Osteocyte (in vitro differentiated cells): Measurements from ENCODE around the gene DMD. TPM values are rescaled to one million over a fixed set of nuclear protein-coding genes. Genes with fewer than 3 reads are reported as not detected.

Source experiments
- DNase-seq: peaks from one replicate; pipeline ENCODE4 v3.0.0; 2021; ENCODE audit warnings: mixed read lengths; ENCODE audit not compliant: unreplicated experiment; ENCODE audit errors: extremely low spot score
- H3K27ac Mint-ChIP-seq: one replicate; pipeline ENCODE4 v1.8.0; 2021; ENCODE audit warnings: mild to moderate bottlenecking, mixed read lengths; ENCODE audit not compliant: unreplicated experiment
- H3K27me3 Mint-ChIP-seq: one replicate; pipeline ENCODE4 v1.8.0; 2021; ENCODE audit warnings: mixed read lengths; ENCODE audit not compliant: unreplicated experiment
- H3K36me3 Mint-ChIP-seq: one replicate; pipeline ENCODE4 v1.8.0; 2021; ENCODE audit warnings: mixed read lengths; ENCODE audit not compliant: unreplicated experiment
- H3K4me1 Mint-ChIP-seq: one replicate; pipeline ENCODE4 v1.8.0; 2021; ENCODE audit warnings: mixed read lengths; ENCODE audit not compliant: unreplicated experiment
- H3K4me3 Mint-ChIP-seq: one replicate; pipeline ENCODE4 v1.8.0; 2021; ENCODE audit warnings: mild to moderate bottlenecking, moderate library complexity, mixed read lengths; ENCODE audit not compliant: unreplicated experiment
- H3K9me3 Mint-ChIP-seq: one replicate; pipeline ENCODE4 v1.8.0; 2021; ENCODE audit warnings: mixed read lengths; ENCODE audit not compliant: unreplicated experiment
- total RNA-seq: library from RNA; stranded (reverse); gene quantifications from 2 replicates; pipeline ENCODE4 v1.2.1, GENCODE V29; 2021
- TF ChIP-seq, protein P1 (sequence below): fragments of 200-600 bp; sonication (generic); IDR thresholded peaks from 2 replicates; pipeline ENCODE4 v1.5.0; 2021; ENCODE audit warnings: antibody characterized with exemption, mild to moderate bottlenecking, moderate library complexity

DMD gene
- total RNA-seq, 1 donor from 2014 or later: 317 TPM

DNA sequence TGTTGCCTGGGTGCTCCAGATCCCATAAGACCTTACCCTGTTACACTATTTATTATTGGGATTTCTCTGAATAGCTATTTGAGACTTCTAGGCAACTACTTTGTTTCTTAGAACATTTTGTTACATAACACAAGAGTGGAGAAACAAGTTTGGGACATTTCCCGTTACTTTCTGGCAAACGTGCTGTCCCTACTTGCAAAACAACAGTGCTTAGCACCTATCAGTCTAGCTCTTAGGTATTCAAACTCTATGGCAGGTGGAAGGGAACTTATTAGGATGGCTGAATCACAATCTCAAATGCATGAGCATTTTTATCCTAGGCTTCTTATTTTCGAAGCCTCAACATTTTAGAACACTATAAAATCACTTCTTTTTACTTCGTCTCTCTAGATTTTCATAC lies 613.6 kb downstream of the DMD start:
- Mint-ChIP-seq H3K9me3 (peaks cover 12% of the 10 kb centered on the region), H3K27me3 (no peaks in the 10 kb centered on the region), H3K4me3 (no peak overlapping the region), H3K36me3 (no peaks in the 10 kb centered on the region), H3K27ac (no peak overlapping the region), H3K4me1 (no peaks in the 10 kb centered on the region)
- DNase-seq: no peak
- TF ChIP-seq, protein P1, sequence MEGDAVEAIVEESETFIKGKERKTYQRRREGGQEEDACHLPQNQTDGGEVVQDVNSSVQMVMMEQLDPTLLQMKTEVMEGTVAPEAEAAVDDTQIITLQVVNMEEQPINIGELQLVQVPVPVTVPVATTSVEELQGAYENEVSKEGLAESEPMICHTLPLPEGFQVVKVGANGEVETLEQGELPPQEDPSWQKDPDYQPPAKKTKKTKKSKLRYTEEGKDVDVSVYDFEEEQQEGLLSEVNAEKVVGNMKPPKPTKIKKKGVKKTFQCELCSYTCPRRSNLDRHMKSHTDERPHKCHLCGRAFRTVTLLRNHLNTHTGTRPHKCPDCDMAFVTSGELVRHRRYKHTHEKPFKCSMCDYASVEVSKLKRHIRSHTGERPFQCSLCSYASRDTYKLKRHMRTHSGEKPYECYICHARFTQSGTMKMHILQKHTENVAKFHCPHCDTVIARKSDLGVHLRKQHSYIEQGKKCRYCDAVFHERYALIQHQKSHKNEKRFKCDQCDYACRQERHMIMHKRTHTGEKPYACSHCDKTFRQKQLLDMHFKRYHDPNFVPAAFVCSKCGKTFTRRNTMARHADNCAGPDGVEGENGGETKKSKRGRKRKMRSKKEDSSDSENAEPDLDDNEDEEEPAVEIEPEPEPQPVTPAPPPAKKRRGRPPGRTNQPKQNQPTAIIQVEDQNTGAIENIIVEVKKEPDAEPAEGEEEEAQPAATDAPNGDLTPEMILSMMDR: no peak

DNA sequence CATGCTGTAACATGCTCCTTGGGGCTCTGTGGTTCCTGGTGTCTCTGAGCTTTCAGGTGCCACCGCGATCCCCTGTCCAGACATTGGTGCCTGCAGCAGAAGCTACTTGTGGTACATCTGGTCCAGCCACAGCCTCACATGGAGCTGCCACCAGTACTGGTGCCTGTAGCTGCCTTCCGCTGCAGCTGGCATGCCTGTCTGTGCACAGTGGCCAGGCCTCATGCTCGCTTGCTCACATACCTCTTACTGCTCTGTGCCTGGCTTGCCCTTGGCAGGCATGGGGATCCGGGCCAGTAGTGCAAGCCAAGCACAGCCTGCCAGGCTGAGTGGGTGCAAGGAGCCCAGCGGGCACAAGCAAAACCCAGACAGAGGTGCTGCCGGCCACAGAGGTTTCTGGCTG lies 618.6 kb downstream of the DMD start:
- Mint-ChIP-seq H3K27ac (no peak overlapping the region), H3K4me3 (no peak overlapping the region), H3K27me3 (no peaks in the 10 kb centered on the region), H3K9me3 (peaks cover 10% of the 10 kb centered on the region), H3K4me1 (no peaks in the 10 kb centered on the region), H3K36me3 (no peaks in the 10 kb centered on the region)
- TF ChIP-seq, protein P1: no peak
- no peak for DNase-seq

DNA sequence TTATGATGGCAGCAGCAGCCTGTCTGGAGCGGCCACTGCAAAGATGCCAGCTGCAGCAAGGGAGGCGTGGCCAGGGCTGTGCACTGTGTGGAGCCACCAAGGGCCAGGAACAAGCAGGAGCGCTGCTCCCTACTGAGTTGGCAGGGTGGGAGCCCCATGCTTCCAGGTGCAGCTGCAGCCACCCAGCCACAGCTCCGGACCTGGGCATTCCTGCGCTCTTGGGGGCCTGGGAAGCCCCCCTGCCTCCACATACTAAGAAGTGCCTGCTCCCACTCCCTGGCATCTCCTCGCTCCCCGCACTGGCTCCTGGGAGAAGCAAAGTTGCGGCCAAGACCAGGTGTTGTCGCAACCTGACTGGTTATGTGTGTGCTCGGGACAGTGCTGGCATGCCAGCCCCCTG lies 619.8 kb downstream of the DMD start:
- Mint-ChIP-seq H3K27ac (no peak overlapping the region), H3K36me3 (no peaks in the 10 kb centered on the region), H3K27me3 (no peaks in the 10 kb centered on the region), H3K9me3 (peaks cover 10% of the 10 kb centered on the region), H3K4me1 (no peaks in the 10 kb centered on the region), H3K4me3 (no peak overlapping the region)
- peak; percentile 81 for DNase-seq
- TF ChIP-seq, protein P1: no peak

DNA sequence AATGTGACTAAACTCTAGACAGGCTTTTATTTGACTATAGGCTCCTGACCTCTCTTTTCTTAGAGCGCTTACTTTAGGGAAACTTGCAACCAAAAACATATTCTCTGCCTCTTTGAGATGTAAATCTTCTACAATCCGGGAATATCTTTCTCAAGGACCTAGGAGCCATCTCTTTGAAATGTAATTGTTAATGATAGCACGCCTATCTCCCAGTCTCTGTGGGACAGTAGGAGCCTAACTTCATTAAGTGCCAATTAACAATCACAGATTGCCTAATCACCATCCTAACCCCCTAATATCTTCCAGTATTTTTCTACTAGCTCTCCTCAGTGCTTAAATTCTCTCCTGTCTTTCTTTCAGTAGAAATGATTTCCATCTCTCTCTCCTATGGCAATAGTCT lies 628.6 kb downstream of the DMD start:
- Mint-ChIP-seq H3K36me3 (no peaks in the 10 kb centered on the region), H3K4me1 (no peaks in the 10 kb centered on the region), H3K4me3 (no peak overlapping the region), H3K27ac (no peak overlapping the region), H3K27me3 (no peaks in the 10 kb centered on the region), H3K9me3 (no peaks in the 10 kb centered on the region)
- TF ChIP-seq, protein P1: no peak
- no peak for DNase-seq

DNA sequence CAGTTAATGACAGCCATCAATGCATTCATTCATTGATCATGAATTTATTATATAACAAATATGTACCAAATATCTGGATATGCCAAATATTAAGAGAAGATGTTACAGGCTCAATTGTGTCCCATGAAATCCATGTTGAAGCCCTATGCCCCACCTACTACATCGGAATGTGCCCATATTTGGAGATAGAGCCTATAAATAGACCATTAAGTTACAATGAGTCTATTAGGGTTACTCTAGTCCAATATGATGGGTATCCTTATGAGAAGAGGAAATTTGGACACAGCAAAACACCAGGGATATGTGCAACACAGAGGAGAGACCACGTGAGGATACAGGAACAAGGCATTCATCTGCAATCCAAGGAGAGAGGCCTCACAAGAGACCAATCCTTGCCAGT lies 634.5 kb downstream of the DMD start:
- Mint-ChIP-seq H3K4me3 (no peak overlapping the region), H3K36me3 (no peaks in the 10 kb centered on the region), H3K4me1 (no peaks in the 10 kb centered on the region), H3K9me3 (peaks cover 4% of the 10 kb centered on the region), H3K27me3 (no peaks in the 10 kb centered on the region), H3K27ac (no peak overlapping the region)
- no peak for DNase-seq
- TF ChIP-seq, protein P1: no peak
